Measurements from ENCODE around the gene SYNPR. TPM values are rescaled to one million over a fixed set of nuclear protein-coding genes. Genes with fewer than 3 reads are reported as not detected.

The SYNPR gene
- total RNA-seq, 2 donors from 2014 or later: not detected

- ATAC-seq (no peak), DNase-seq (ENCODE audit: low spot score in 2 of 2) (no peak)
- peaks cover 5 to 10% of the 10 kb centered on the region in 2 donors for H3K9me3 Mint-ChIP-seq
These were observed 122.2 kb downstream of the SYNPR start for GRCh38 chr3:63400246-63400860.

GRCh38 chr3:63405882-63406281 is 127.8 kb downstream of the SYNPR start:
- H3K36me3 Mint-ChIP-seq: no peaks in the 10 kb centered on the region
- no peak overlapping the region for H3K27ac Mint-ChIP-seq
- peaks cover 9 to 10% of the 10 kb centered on the region in 2 donors for H3K9me3 Mint-ChIP-seq
- DNase-seq (ENCODE audit: low spot score in 2 of 2): no peak
- no peak for ATAC-seq

More at GRCh38 chr3:63400246-63400860, 122.2 kb downstream of the SYNPR start:
- H3K36me3 Mint-ChIP-seq: no peaks in the 10 kb centered on the region
- H3K27ac Mint-ChIP-seq: no peak overlapping the region

- no peak for DNase-seq (ENCODE audit: low spot score in 2 of 2)
- no peaks in the 10 kb centered on the region for H3K36me3 Mint-ChIP-seq
- peaks cover 4 to 5% of the 10 kb centered on the region in 2 donors for H3K9me3 Mint-ChIP-seq
- no peak for ATAC-seq
- H3K27ac Mint-ChIP-seq: no peak overlapping the region
These were observed 135.4 kb downstream of the SYNPR start for GRCh38 chr3:63413523-63413922.

GRCh38 chr3:63414607-63415006 is 136.5 kb downstream of the SYNPR start:
- Mint-ChIP-seq H3K27ac (no peak overlapping the region), H3K9me3 (no peaks in the 10 kb centered on the region), H3K36me3 (no peaks in the 10 kb centered on the region)
- DNase-seq (ENCODE audit: low spot score in 2 of 2) (no peak), ATAC-seq (no peak)

GRCh38 chr3:63429905-63430304 is 151.8 kb downstream of the SYNPR start:
- no peak for ATAC-seq
- no peaks in the 10 kb centered on the region for H3K36me3 Mint-ChIP-seq
- no peak for DNase-seq (ENCODE audit: low spot score in 2 of 2)
- peaks cover 4 to 5% of the 10 kb centered on the region in 2 donors for H3K9me3 Mint-ChIP-seq
- H3K27ac Mint-ChIP-seq: no peak overlapping the region

GRCh38 chr3:63430875-63431274 is 152.8 kb downstream of the SYNPR start:
- DNase-seq (ENCODE audit: low spot score in 2 of 2) (no peak), ATAC-seq (no peak)
- Mint-ChIP-seq H3K9me3 (peaks cover 4 to 5% of the 10 kb centered on the region in 2 donors), H3K27ac (no peak overlapping the region), H3K36me3 (no peaks in the 10 kb centered on the region)

- DNase-seq (ENCODE audit: low spot score in 2 of 2) (no peak), ATAC-seq (no peak)
- no peaks in the 10 kb centered on the region for H3K36me3 Mint-ChIP-seq
- peaks cover 5% of the 10 kb centered on the region in 2 donors for H3K9me3 Mint-ChIP-seq
- H3K27ac Mint-ChIP-seq: no peak overlapping the region
These were observed 159.8 kb downstream of the SYNPR start for GRCh38 chr3:63437858-63438257.

GRCh38 chr3:63438826-63439371 is 160.8 kb downstream of the SYNPR start:
- no peak for DNase-seq (ENCODE audit: low spot score in 2 of 2)
- no peak for ATAC-seq
- peaks cover 5% of the 10 kb centered on the region in 2 donors for H3K9me3 Mint-ChIP-seq
- no peaks in the 10 kb centered on the region for H3K36me3 Mint-ChIP-seq
- no peak overlapping the region for H3K27ac Mint-ChIP-seq

GRCh38 chr3:63441262-63441661 is 163.2 kb downstream of the SYNPR start:
- ATAC-seq (no peak), DNase-seq (ENCODE audit: low spot score in 2 of 2) (no peak)
- H3K9me3 Mint-ChIP-seq: peaks cover 5% of the 10 kb centered on the region in 2 donors
- no peaks in the 10 kb centered on the region for H3K36me3 Mint-ChIP-seq
- H3K27ac Mint-ChIP-seq: no peak overlapping the region

- DNase-seq (ENCODE audit: low spot score in 2 of 2): no peak
- peaks cover 5% of the 10 kb centered on the region in 2 donors for H3K9me3 Mint-ChIP-seq
- H3K36me3 Mint-ChIP-seq: no peaks in the 10 kb centered on the region
- ATAC-seq: no peak
- no peak overlapping the region for H3K27ac Mint-ChIP-seq
These were observed 164.8 kb downstream of the SYNPR start for GRCh38 chr3:63442918-63443317.

- no peak overlapping the region for H3K27ac Mint-ChIP-seq
- ATAC-seq (no peak), DNase-seq (ENCODE audit: low spot score in 2 of 2) (no peak)
- H3K36me3 Mint-ChIP-seq: no peaks in the 10 kb centered on the region
- peaks cover 4 to 10% of the 10 kb centered on the region in 2 donors for H3K9me3 Mint-ChIP-seq
These were observed 171.9 kb downstream of the SYNPR start for GRCh38 chr3:63450023-63450422.

GRCh38 chr3:63450634-63451363 is 172.7 kb downstream of the SYNPR start:
- Mint-ChIP-seq H3K27ac (no peak overlapping the region), H3K9me3 (peaks cover 4 to 12% of the 10 kb centered on the region in 2 donors), H3K36me3 (no peaks in the 10 kb centered on the region)
- DNase-seq (ENCODE audit: low spot score in 2 of 2) (no peak), ATAC-seq (no peak)

GRCh38 chr3:63456901-63457300 is 178.8 kb downstream of the SYNPR start:
- DNase-seq (ENCODE audit: low spot score in 2 of 2) (no peak), ATAC-seq (no peak)
- H3K27ac Mint-ChIP-seq: no peak overlapping the region
- no peaks in the 10 kb centered on the region for H3K36me3 Mint-ChIP-seq
- H3K9me3 Mint-ChIP-seq: peaks cover 0 to 9% of the 10 kb centered on the region in 2 donors

GRCh38 chr3:63458405-63458804 is 180.3 kb downstream of the SYNPR start:
- DNase-seq (ENCODE audit: low spot score in 2 of 2): no peak
- ATAC-seq: no peak
- Mint-ChIP-seq H3K27ac (no peak overlapping the region), H3K36me3 (no peaks in the 10 kb centered on the region), H3K9me3 (peaks cover 0 to 3% of the 10 kb centered on the region in 2 donors)

- Mint-ChIP-seq H3K9me3 (peaks cover 5 to 10% of the 10 kb centered on the region in 2 donors), H3K36me3 (no peaks in the 10 kb centered on the region), H3K27ac (no peak overlapping the region)
- DNase-seq (ENCODE audit: low spot score in 2 of 2) (no peak), ATAC-seq (no peak)
These were observed 184.6 kb downstream of the SYNPR start for GRCh38 chr3:63462732-63463131.

- ATAC-seq (no peak), DNase-seq (ENCODE audit: low spot score in 2 of 2) (no peak)
- Mint-ChIP-seq H3K9me3 (peaks cover 5 to 16% of the 10 kb centered on the region in 2 donors), H3K27ac (no peak overlapping the region), H3K36me3 (no peaks in the 10 kb centered on the region)
These were observed 189.3 kb downstream of the SYNPR start for GRCh38 chr3:63467392-63467791.

- no peak for DNase-seq (ENCODE audit: low spot score in 2 of 2)
- no peak overlapping the region for H3K27ac Mint-ChIP-seq
- no peak for ATAC-seq
- no peaks in the 10 kb centered on the region for H3K36me3 Mint-ChIP-seq
- peaks cover 5 to 24% of the 10 kb centered on the region in 2 donors for H3K9me3 Mint-ChIP-seq
These were observed 192.6 kb downstream of the SYNPR start for GRCh38 chr3:63470745-63471144.
